Panc1 (cell line): ENCODE measurements around the gene PTRH1. TPM values are rescaled to one million over a fixed set of nuclear protein-coding genes. Genes with fewer than 3 reads are reported as not detected.

Experiments used
- ATAC-seq: fragments of 200-7000 bp; cut with Tn5 transposase; 2 replicates; pipeline ENCODE4 v1.9.1; 2020; ENCODE audit warnings: mild to moderate bottlenecking, moderate library complexity
- BruUV-seq: library from RNA; stranded (reverse); fragments of 400-500 nt; replicated peaks from 2 replicates; lab custom pipeline; 2021; lab: Mats Ljungman, UMichigan
- CTCF ChIA-PET: fragments of 300-600 bp; sonication (Branson Sonifier 250); formaldehyde crosslinking; loops from one replicate; lab custom pipeline; 2022; ENCODE audit warnings: antibody characterized with exemption; lab: Charles Lee
- POLR2A ChIA-PET: fragments of 300-600 bp; sonication (Branson Sonifier 250); formaldehyde crosslinking; loops from one replicate; lab custom pipeline; 2022; ENCODE audit warnings: antibody characterized with exemption; lab: Charles Lee
- DNase-seq: peaks from one replicate; pipeline ENCODE4 v3.0.0-alpha.2; 2010; ENCODE audit warnings: low read depth, low spot score
- H3K27ac ChIP-seq: 2 replicates; pipeline ENCODE4 v1.5.1; 2011; ENCODE audit warnings: mild to moderate bottlenecking, low read length, inconsistent platforms
- H3K27me3 ChIP-seq: fragments of 200-500 bp; sonication (Bioruptor generic); 2 replicates; pipeline ENCODE4 v1.6.0; 2014; ENCODE audit warnings: low read length, inconsistent platforms; ENCODE audit not compliant: control insufficient read depth, insufficient read depth
- H3K36me3 ChIP-seq: fragments of 200-500 bp; sonication (Bioruptor generic); 2 replicates; pipeline ENCODE4 v1.5.1; 2014; ENCODE audit warnings: inconsistent platforms, mild to moderate bottlenecking, low read length, moderate library complexity; ENCODE audit not compliant: control insufficient read depth, insufficient read depth
- H3K4me1 ChIP-seq: 2 replicates; pipeline ENCODE4 v1.5.1; 2011; ENCODE audit warnings: inconsistent platforms, mild to moderate bottlenecking, low read length, moderate library complexity; ENCODE audit not compliant: control insufficient read depth, insufficient read depth
- H3K4me3 ChIP-seq, 2 experiments: 2 replicates each; pipeline ENCODE4 v1.5.1; 2011 to 2012; ENCODE audit warnings: low read depth in 2 of 2, low read length in 2 of 2, mild to moderate bottlenecking in 2 of 2, inconsistent platforms in 1 of 2, moderate library complexity in 1 of 2
- H3K9me3 ChIP-seq: fragments of 200-500 bp; sonication (Bioruptor generic); 2 replicates; pipeline ENCODE4 v1.5.1; 2014; ENCODE audit warnings: low read depth, mild to moderate bottlenecking, inconsistent platforms, low read length, moderate library complexity; ENCODE audit not compliant: control insufficient read depth, insufficient read depth
- CTCF ChIP-seq: fragments of 450-650 bp; IDR thresholded peaks from 2 replicates; pipeline ENCODE4 v1.5.1; 2017; ENCODE audit warnings: mild to moderate bottlenecking
- POLR2AphosphoS5 ChIP-seq: IDR thresholded peaks from 2 replicates; pipeline ENCODE4 v1.6.1; 2012; ENCODE audit warnings: mild to moderate bottlenecking, low read depth, low read length, moderate library complexity
- REST ChIP-seq, 2 experiments: IDR thresholded peaks; 2 replicates each; pipeline ENCODE4 v1.6.1; 2011 to 2012; ENCODE audit warnings: low read depth in 2 of 2, control low read depth in 1 of 2, low read length in 1 of 2, mild to moderate bottlenecking in 1 of 2, moderate library complexity in 1 of 2; ENCODE audit not compliant: insufficient read depth in 1 of 2
- SIN3A ChIP-seq: IDR thresholded peaks from 2 replicates; pipeline ENCODE4 v1.6.1; 2012; ENCODE audit warnings: low read depth, mild to moderate bottlenecking, low read length, moderate library complexity, borderline replicate concordance; ENCODE audit not compliant: insufficient read depth
- TCF7L2 ChIP-seq: IDR thresholded peaks from 2 replicates; pipeline ENCODE4 v1.6.1; 2011; ENCODE audit warnings: mild to moderate bottlenecking, low read depth, low read length, inconsistent platforms
- in situ Hi-C: cut with HindIII; loops from 2 replicates; pipeline ENCODE4 v1.10.0; 2016; ENCODE audit warnings: low sequenced_read_pairs, low pct_unique_long_range_greater_than_20kb
- intact Hi-C: fragments of 100-400 bp; cut with micrococcal nuclease; formaldehyde crosslinking; loops from one replicate; pipeline ENCODE4 v1.10.0; 2022; ENCODE audit not compliant: unreplicated experiment
- total RNA-seq: library from RNA; stranded (reverse); gene quantifications from one replicate; pipeline ENCODE4 v1.2.1, GENCODE V29; 2021; ENCODE audit not compliant: unreplicated experiment

The PTRH1 gene
- total RNA-seq, 1 experiment from 2014 or later: 13.8 TPM

DNA sequence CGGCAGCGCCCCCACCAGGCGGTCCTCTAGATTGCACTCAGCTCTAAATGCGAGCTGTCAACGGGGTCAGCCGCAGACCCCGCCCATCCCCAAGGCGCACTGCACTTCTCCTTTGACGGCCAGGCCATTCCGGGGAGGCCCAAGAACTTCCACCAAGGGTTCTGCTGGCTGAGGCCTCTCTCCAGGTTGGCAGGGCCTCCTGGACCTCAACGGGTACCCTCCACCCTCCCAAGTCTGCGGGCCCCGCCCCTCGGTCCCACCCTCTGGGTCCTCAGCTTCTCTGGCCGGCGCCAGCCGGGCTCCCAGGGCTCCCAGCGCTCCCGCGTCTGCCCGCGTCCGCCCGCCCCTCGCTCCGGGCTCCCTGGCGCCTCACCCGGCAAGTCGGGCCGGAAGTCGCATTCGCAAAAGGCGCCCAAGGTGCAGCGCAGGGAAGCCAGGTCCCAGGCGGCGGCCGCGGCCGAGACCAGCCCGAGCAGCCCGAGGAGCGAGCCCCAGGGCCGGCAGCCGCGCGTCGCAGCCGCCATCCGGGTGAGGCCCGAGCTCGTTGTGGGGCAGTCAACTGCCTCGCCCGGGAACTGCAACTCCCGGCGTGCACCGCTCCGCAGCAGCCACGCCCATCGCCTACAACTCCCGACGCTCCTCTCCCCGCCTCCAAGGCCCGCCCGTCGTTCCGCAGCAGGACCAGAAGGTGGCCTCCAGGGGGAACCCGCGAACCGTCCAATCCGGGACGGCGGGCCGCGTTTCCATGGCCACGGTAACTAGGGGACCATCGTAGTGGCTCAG lies 19.5 kb upstream of the PTRH1 start, which contains the start of gene TOR2A:
Gene TOR2A, minus strand, starts transcription at position 548 of the 783 bp plus-strand sequence. Its CDS starts 24 bp downstream, at position 524.
- Histone ChIP-seq H3K36me3 (no peaks in the 10 kb centered on the region), H3K27ac (peak within 1 kb of the TSS; percentile 44), H3K4me3 (peak within 1 kb of the TSS; percentile 63 to 65), H3K9me3 (no peaks in the 10 kb centered on the region), H3K4me1 (no peaks in the 10 kb centered on the region), H3K27me3 (no peaks in the 10 kb centered on the region)
- intact Hi-C loops: loop anchor here (2.0 to 10.0 kb wide), 2 partner anchors 50 to 150 kb away; no protein-coding TSS in a partner anchor
- DNase-seq: peak; percentile 70
- ATAC-seq: peak; percentile 98
- CTCF ChIA-PET: interaction anchor here (0.6 to 1.4 kb wide), 10 partner anchors 10 to 185 kb away, joined by 3 to 14 read pairs (median 3); no protein-coding TSS in a partner anchor
- 0 out of 2 replicates have a peak, but pooled peaks have one; percentile 48 for TF ChIP-seq SIN3A
- TF ChIP-seq CTCF: peak; percentile 81
- no peak for TF ChIP-seq REST (IDR thresholded peaks at IDR 0.05; ENCODE audit: insufficient read depth in 1 of 2, low read depth in 2 of 2, low read length in 1 of 2)
- TF ChIP-seq POLR2AphosphoS5: peak; percentile 54
- no peak for TF ChIP-seq TCF7L2
- POLR2A ChIA-PET: interaction anchor here (0.6 to 0.7 kb wide), 2 partner anchors 11 to 68 kb away, joined by 3 read pairs; no protein-coding TSS in a partner anchor
- in situ Hi-C loops: no loop called here
- BruUV-seq: no TSS peak

DNA sequence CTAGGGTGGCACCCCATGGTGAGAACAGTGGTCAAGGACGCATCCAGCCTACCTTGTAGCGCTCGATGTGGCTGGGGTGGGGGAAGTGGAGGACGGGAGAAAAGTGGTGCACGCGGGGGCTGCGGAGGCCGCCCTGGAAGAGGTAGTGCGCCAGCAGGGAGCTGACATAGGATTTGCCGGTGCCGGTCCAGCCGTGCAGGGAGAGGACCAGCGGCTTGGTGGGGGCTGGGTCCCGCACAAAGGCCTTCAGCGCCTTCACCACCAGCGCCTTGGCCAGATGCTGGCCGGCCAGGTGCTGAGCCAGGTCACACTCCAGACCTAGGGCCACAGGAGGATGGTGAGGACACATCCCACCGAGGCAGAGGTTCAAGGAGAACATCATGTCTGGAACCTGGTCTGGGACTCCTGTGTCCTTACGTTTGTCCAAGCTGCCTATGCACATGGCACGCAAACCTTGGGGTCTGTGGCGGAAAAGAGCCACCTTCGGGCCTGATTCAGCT lies 18.8 kb upstream of the PTRH1 start:
- no peak for TF ChIP-seq SIN3A
- no peak for TF ChIP-seq TCF7L2
- TF ChIP-seq POLR2AphosphoS5: no peak
- TF ChIP-seq CTCF: no peak; the same call in 1 of the 2 replicates
- TF ChIP-seq REST (IDR thresholded peaks at IDR 0.05; ENCODE audit: insufficient read depth in 1 of 2, low read depth in 2 of 2, low read length in 1 of 2): no peak
- H3K27ac ChIP-seq: peak overlapping the region; percentile 44
- POLR2A ChIA-PET: no interaction called here
- CTCF ChIA-PET: interaction anchor here (0.6 to 1.4 kb wide), 6 partner anchors 9 to 135 kb away, joined by 3 to 14 read pairs (median 3); no protein-coding TSS in a partner anchor
- 0 out of 2 replicates have a peak, but pooled peaks have one; percentile 1 for ATAC-seq
- DNase-seq: no peak
- H3K4me1 ChIP-seq: no peaks in the 10 kb centered on the region
- H3K4me3 ChIP-seq: peak overlapping the region; percentile 63 to 65
- no peaks in the 10 kb centered on the region for H3K36me3 ChIP-seq
- BruUV-seq: TSS peak; percentile 76
- intact Hi-C loops (loop anchor here (2.0 to 10.0 kb wide), 2 partner anchors 51 to 149 kb away; no protein-coding TSS in a partner anchor), in situ Hi-C loops (no loop called here)
- no peaks in the 10 kb centered on the region for H3K27me3 ChIP-seq
- no peaks in the 10 kb centered on the region for H3K9me3 ChIP-seq
